COR-L47 (cell line): ENCODE results near the gene DSTN.

Experiments
- DNase-seq: peaks from one replicate; lab custom pipeline; 2025; lab: John Stamatoyannopoulos, UW

DSTN gene

GRCh38 chr20:17549131-17549530 lies 20.7 kb upstream of the DSTN start:
- no peak for DNase-seq

DNA sequence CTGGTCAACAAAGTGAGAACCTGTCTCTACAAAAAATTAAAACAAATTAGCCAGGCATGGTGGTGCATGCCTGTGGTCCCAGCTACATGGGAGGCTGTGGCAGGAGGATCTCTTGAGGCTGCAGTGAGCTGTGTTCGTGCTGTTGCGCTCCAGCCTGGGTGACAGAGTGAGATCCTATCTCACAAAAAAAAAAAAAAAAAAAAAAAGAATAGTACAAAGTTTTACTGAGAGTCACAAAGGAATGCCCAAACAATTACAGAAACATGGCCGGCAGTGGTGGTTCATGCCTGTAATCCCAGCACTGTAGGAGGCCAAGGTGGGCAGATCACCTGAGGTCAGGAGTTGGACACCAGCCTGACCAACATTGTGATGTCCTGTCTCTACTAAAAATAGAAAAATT lies 14.8 kb upstream of the DSTN start:
- DNase-seq: no peak

DNA sequence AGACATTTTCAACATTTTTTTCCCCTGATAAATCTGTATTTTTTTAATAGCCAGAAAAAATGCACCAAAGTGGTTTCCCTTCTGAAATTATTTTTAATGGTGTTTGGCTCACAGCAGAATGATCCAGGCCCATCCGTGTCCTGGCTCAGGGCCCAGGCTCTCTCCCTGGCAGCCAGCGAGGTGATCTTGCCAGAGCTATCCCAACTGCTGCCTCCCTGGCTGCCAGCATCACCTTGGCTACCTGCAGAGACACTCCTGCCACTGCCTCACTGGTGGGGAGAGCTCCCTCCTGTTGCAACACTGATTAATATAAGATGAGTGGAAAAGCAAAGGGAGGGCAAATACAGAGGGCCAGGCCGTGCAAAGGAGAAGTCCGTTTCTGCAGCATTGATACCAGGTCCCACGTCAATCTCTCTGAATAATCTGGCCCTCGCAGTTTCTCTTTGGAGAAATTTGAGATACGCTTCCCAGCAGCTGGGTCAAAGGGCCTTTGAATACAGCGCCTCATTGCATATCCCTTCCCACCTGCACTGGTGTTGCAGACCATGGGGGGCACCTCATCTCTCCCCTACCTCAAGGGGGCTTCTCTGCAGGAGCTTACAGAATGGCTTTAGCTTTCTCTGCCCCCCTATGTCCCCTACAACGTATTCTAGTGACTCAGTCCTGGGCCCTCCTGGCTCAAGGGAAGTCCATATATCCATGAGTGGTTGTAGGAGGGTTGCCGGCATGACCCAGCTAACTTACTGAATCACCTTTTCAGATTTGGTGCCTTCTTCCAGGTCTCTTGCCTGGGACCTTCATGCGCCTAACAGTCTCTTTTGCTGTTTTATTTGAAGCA lies 12.8 kb upstream of the DSTN start:
- DNase-seq: peak; percentile 75

DNA sequence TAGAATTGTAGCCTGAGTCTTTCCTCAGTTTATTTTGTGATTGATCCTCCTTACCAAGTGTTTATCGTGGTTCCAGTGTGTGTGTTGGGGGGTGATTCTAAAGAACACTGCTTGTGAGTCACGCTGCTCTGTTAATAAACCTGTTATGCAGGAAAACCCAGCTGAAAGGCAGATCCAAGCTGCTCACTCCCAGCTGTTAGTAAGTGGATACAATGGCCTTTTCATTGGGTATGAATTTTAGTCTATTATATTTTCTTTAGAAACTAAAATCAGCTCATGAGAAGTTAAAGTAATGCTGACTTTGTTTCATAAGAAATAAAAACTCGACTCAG lies 12.2 kb upstream of the DSTN start:
- DNase-seq: no peak

DNA sequence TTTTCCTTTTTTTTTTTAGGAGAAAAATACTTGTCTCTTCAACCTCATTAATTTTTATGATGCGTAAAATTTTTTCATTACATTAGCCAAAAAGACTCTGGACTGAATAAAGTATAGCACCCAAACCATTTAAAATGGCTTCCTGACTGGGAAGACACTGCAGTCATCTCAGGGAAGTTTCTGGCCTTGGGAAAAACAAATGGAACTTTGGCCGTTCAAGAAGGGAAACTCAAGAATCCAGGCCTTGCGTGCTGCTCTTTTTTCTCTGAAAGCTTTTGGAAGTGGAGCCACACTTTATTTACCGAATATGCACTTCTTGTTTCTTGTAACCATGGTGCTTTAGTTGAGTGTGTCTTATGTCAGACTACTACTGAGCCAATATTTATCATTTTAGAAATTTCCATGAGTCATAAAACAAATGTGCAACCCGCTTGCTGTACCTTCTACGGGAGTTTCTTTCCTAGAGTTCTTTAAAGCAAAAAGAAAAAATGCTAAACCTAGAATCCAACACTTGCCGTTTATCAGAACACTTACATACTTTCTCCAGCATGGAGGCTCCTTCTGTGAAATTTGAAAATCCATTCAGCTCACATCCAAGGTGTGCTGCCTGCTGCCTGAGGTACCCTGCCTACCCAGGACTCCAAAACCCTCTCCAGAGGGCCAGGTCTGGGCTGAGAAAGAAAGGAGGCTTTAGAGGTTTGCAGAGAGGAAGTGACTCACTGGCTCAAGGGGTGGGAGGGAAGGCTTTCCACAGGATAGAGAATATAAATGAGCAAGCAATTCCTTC lies 11.5 kb upstream of the DSTN start:
- no peak for DNase-seq

GRCh38 chr20:17558941-17559304 lies 11.0 kb upstream of the DSTN start:
- DNase-seq: no peak

GRCh38 chr20:17559338-17559737 lies 10.5 kb upstream of the DSTN start:
- no peak for DNase-seq

GRCh38 chr20:17560344-17561074 lies 9.4 kb upstream of the DSTN start:
- DNase-seq: no peak

DNA sequence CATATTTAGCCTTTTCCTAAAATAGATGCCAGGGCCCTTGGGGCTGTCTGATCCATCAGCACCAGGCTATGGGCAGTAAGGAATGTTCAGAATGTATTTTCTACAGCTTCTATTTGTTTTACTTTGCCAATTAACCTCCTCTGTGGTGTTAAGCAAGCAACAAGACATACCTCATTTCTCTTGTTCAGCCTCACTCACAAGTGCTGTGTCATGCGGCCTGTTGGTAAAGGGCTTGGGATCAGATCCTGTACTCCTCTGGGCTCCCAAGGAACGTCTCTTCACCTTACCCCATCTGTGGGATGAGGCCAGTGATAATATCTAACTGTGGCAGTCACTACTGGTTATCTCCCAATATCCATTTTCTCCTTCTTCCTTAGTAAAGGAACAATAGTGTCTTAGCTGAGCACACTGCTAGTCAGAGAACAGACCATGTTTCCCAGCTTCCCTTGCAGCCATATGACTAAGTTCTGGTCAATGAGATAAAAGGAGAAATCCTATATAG lies 7.0 kb upstream of the DSTN start:
- DNase-seq: no peak

DNA sequence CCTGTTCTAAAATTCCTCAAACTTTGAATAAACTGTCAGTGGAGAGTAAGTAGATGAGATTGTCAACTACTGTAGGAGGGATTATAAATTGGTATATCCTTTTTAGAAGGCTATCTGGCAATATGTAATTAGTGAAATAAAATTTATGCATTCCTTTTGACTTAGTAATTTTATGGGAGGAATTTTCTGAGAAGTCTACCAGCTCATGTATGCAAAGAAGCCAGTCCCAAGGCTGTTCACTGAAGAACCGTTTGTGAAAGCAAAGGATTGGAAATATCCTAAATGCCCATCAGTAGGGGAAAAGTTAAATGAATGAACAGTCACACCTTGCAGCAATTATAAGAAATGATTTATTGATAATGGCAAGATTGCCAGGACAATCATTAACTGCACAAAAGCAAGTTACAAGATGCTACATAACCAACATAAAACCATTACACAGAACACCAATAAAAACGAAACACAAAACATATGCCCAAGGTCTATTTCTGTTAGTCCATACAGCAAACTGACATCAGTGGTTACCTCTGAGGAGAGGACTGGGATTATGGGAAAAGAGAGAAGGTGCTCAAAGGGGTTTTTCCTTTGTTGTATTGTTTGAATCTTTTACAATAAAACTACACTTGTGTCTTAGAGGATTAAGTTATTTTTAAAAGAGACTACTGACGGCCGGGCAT lies 4.6 kb upstream of the DSTN start:
- DNase-seq: no peak

GRCh38 chr20:17566345-17566744 lies 3.5 kb upstream of the DSTN start:
- DNase-seq: no peak

- DNase-seq: no peak
These were observed 1.7 kb upstream of the DSTN start for GRCh38 chr20:17568045-17568788.

- peak; percentile 50 for DNase-seq
These were observed 828 bp upstream of the DSTN start for GRCh38 chr20:17568972-17569521.

GRCh38 chr20:17570347-17571152 lies 675 bp downstream of the DSTN start:
- peak; percentile 52 for DNase-seq

DNA sequence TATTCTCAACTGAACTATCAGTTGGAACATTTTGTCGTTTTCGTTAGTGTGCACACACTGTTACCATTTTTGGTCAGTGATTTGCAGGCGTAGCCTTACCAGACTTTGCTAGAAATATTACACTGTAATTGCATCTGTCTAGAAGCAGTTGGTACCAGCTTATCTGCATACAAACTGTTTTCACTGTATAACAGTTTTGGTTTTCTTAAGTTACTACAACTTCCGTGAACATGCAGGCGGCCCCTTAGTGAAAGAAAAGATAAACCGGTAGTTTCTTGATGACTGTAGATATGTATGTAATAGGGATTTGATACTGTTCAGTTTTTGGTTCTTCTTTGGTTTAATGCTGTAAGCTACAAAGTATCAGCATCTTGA lies 1.3 kb downstream of the DSTN start:
- no peak for DNase-seq

GRCh38 chr20:17572034-17572638 lies 2.3 kb downstream of the DSTN start:
- DNase-seq: peak; percentile 3

DNA sequence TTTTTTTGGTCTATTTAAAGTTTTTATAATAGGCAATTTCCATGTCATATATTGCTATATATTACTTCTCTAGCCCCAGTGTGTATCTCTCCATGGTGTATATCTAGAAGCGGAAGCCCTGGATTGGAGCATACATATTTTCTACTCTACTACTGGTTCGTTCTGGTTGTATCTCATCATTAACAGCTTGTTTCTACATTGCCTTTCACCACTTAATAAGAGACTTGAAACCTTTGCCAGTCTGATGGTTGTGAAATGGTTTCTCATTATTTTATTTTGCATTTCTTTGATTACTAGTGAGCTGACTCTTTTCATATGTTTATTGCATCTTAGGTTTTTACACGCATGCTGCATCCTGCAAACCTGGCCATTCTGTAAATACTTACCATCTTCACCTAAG lies 3.6 kb downstream of the DSTN start:
- DNase-seq: no peak

DNA sequence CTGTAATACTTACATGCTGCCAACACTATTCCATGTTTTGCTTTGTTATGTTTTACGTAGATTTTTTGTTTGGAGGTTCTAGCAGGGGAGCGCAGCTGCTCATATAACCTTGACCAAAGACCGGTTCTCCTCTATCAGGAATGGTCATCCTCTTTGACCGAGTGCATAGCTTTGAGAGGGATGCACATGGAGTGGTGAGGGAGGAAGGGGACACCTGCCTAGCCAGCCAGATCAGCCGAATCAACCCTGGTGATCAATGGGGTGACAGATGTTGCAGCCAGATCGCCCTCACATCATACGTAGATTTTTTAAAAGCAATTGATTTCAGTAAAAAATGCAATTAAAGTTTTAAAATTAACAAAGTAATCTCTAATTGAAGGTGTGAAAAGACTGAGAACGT lies 6.3 kb downstream of the DSTN start:
- no peak for DNase-seq

GRCh38 chr20:17579369-17580039 lies 9.6 kb downstream of the DSTN start:
- no peak for DNase-seq
